Muscle of leg (tissue), 11 donors: ENCODE data around the gene FCER2. TPM values are rescaled to one million over a fixed set of nuclear protein-coding genes. Genes with fewer than 3 reads are reported as not detected.

Source experiments
- DNase-seq: peaks from one replicate; pipeline ENCODE4 v3.0.0; 2013
- H3K27ac ChIP-seq: one replicate; pipeline ENCODE4 v1.5.1; 2013; ENCODE audit warnings: mild to moderate bottlenecking, low read length, control low read depth
- H3K27me3 ChIP-seq: one replicate; pipeline ENCODE4 v1.6.1; 2013; ENCODE audit warnings: low read length; ENCODE audit not compliant: control insufficient read depth, insufficient read depth
- H3K36me3 ChIP-seq: one replicate; pipeline ENCODE4 v1.6.1; 2013; ENCODE audit warnings: low read length; ENCODE audit not compliant: control insufficient read depth, insufficient read depth
- H3K4me1 ChIP-seq: one replicate; pipeline ENCODE4 v1.6.1; 2013; ENCODE audit warnings: low read length; ENCODE audit not compliant: control insufficient read depth, insufficient read depth
- H3K4me3 ChIP-seq: one replicate; pipeline ENCODE4 v1.5.1; 2013; ENCODE audit warnings: low read length, control low read depth
- H3K9me3 ChIP-seq: replicated peaks from 2 replicates; pipeline ENCODE4 v1.6.1; 2013; ENCODE audit warnings: low read depth, low read length; ENCODE audit not compliant: control insufficient read depth
- WGBS: methylation state at CpG from one replicate; pipeline ENCODE4 v1.1.5; 2013; ENCODE audit warnings: missing lambda C conversion rate; ENCODE audit not compliant: insufficient coverage; 5-methylcytosine and 5-hydroxymethylcytosine counted together
- polyA plus RNA-seq, 8 donors: library from polyadenylated mRNA; unstranded; fragments of 120-200 nt; gene quantifications; one replicate each; pipeline versions ENCODE4 v1.2.1 to v1.2.3, GENCODE V29; 2013; ENCODE audit warnings: inconsistent platforms in 1 of 8, low replicate concordance in 1 of 8; ENCODE audit not compliant: insufficient read length in 8 of 8, insufficient read depth in 1 of 8
- total RNA-seq: library from RNA; stranded (reverse); fragments of 120-200 nt; gene quantifications from one replicate; pipeline ENCODE4 v1.2.4, GENCODE V29; 2013

Gene FCER2
- total and polyA plus RNA-seq, 9 donors = 0.16 to 1.0 (median 0.41) TPM

DNA sequence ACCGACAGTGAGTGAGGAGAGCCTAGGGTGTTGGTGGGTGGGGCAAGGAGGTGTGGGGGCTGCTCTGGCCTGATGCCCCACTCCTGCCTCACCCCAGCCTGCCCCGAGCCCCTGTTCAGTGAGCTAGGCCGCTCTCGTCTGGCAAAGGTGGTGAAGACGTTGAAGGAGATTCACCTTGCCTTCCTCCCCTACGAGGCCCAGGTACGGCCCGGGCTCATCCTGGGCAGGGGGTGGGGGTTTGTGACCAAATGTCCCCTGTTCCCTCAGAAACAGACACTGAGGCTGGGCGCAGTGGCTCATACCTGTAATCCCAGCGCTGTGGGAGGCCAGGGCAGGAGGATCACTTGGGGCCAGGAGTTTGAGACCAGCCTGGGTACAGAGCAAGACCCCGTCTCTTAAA lies 61.1 kb downstream of the FCER2 start:
- no peaks in the 10 kb centered on the region for H3K9me3 ChIP-seq
- 86% methylated on average over 4 of the region's 11 CpGs for WGBS
- no peaks in the 10 kb centered on the region for H3K36me3 ChIP-seq
- peaks cover 21% of the 10 kb centered on the region for H3K27me3 ChIP-seq
- no peak for DNase-seq
- H3K27ac ChIP-seq = no peak overlapping the region
- H3K4me3 ChIP-seq = no peak overlapping the region
- H3K4me1 ChIP-seq = no peaks in the 10 kb centered on the region

DNA sequence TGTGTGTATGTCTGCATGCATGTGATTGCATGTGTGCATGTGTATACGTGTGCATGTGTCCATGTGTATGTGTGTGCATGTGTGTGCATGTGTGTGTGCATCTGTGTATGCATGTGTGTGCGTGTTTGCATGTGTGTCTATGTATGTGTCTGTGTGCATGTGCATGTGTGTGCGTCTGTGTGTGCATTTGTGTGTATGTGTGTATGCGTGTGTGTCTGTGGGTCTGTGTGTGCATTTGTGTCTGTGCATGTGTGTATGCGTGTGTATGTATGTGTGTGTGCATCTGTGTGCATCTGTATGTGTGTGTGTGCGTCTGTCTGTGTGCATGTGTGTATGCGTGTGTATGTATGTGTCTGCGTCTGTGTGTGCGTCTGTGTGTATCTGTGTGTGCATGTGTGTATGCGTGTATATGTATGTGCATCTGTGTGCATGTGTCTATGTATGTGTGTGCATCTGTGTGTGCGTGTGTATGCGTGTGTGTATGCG lies 62.0 kb downstream of the FCER2 start:
- Histone ChIP-seq H3K9me3 (no peaks in the 10 kb centered on the region), H3K27me3 (peaks cover 27% of the 10 kb centered on the region), H3K4me1 (no peaks in the 10 kb centered on the region), H3K4me3 (no peak overlapping the region), H3K27ac (no peak overlapping the region), H3K36me3 (no peaks in the 10 kb centered on the region)
- WGBS = 94% methylated on average over 13 of the region's 13 CpGs
- no peak for DNase-seq

DNA sequence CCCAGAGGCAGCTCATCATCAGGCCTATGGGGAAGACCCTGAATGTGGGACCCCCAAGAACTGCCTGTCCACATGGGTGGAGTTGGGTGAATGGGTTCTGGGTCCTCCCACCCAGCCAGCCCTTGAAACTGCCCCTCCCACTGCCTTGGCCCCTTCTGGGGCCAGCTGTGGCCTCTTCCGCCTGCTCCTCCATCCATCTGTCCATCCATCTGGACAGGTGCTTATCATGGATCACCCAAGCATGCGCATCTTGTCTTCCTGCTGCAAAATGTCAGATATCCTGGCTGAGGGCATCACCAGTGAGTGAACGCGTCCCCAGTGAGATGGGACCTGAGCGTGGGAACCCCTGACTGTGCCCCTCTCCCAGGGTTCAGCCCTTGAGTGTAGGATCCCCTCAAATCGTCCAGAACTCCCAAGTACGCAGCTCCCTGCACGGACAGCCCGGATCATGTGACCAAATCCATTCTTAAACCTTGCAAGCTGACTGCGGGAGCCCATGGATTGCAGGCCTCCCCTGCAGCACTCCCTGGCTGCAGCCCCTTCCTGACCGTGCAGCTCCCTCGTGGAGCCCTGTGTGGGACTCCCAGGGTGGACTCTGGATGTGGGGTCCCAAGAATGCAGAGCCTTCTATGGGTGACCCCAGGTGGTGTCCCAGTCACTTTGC lies 63.0 kb downstream of the FCER2 start:
- no peak for DNase-seq
- Histone ChIP-seq H3K27ac (no peak overlapping the region), H3K9me3 (no peaks in the 10 kb centered on the region), H3K27me3 (peaks cover 27% of the 10 kb centered on the region), H3K4me3 (no peak overlapping the region), H3K36me3 (no peaks in the 10 kb centered on the region), H3K4me1 (no peaks in the 10 kb centered on the region)
- WGBS = 65% methylated on average over 8 of the region's 12 CpGs

Other genes with a start within 250 kb of the FCER2 start
- 2.5 TPM for gene PEX11G, start 213.1 kb downstream of the FCER2 start, total RNA-seq
- 1 to 10 TPM; 2.0 to 3.9 (median 2.6) TPM for gene PEX11G, start 213.1 kb downstream of the FCER2 start, polyA plus RNA-seq
- gene ZNF358, start 186.0 kb downstream of the FCER2 start, total RNA-seq = 25.2 TPM
- 10 to 100 TPM; 41.2 to 69.7 (median 49.1) TPM for gene ZNF358, start 186.0 kb downstream of the FCER2 start, polyA plus RNA-seq
- gene MCOLN1, start 179.5 kb downstream of the FCER2 start, total RNA-seq = 3.9 TPM
- 10 to 100 TPM; 11.2 to 16.7 (median 14.3) TPM for gene MCOLN1, start 179.5 kb downstream of the FCER2 start, polyA plus RNA-seq
- gene PNPLA6, start 166.4 kb downstream of the FCER2 start, total RNA-seq = 23.4 TPM
- gene PNPLA6, start 166.4 kb downstream of the FCER2 start, polyA plus RNA-seq = 10 to 100 TPM; 21.9 to 34.9 (median 28.4) TPM
- 0.04 TPM for gene CAMSAP3, start 106.3 kb downstream of the FCER2 start, total RNA-seq
- gene CAMSAP3, start 106.3 kb downstream of the FCER2 start, polyA plus RNA-seq = 1 to 10 TPM in 2 of 8 donors, under 1 TPM in 6; 0.07 to 4.0 (median 0.56) TPM
- 23.1 TPM for gene XAB2, start 72.6 kb downstream of the FCER2 start, total RNA-seq
- gene XAB2, start 72.6 kb downstream of the FCER2 start, polyA plus RNA-seq = 10 to 100 TPM; 23.0 to 34.6 (median 28.0) TPM
- gene PET100, start 72.3 kb downstream of the FCER2 start, total RNA-seq = 88.4 TPM
- gene PET100, start 72.3 kb downstream of the FCER2 start, polyA plus RNA-seq = 10 to 100 TPM; 63.6 to 80.0 (median 78.4) TPM
- not detected for gene PCP2, start 68.4 kb downstream of the FCER2 start, total RNA-seq
- under 1 TPM in 1 of 8 donors, not detected in 7; 0.32 TPM for gene PCP2, start 68.4 kb downstream of the FCER2 start, polyA plus RNA-seq
- 1.6 TPM for gene STXBP2, start 65.0 kb downstream of the FCER2 start, total RNA-seq
- 10 to 100 TPM in 1 of 8 donors, 1 to 10 TPM in 7; 3.2 to 12.4 (median 6.0) TPM for gene STXBP2, start 65.0 kb downstream of the FCER2 start, polyA plus RNA-seq
- 2.0 TPM for gene RETN, start 33.1 kb downstream of the FCER2 start, total RNA-seq
- gene RETN, start 33.1 kb downstream of the FCER2 start, polyA plus RNA-seq = 1 to 10 TPM; 2.4 to 4.5 (median 2.7) TPM
- not detected for gene MCEMP1, start 25.0 kb downstream of the FCER2 start, total RNA-seq
- gene MCEMP1, start 25.0 kb downstream of the FCER2 start, polyA plus RNA-seq = under 1 TPM; 0.11 to 0.49 (median 0.26) TPM
- gene TRAPPC5, start 21.3 kb downstream of the FCER2 start, total RNA-seq = 88.8 TPM
- gene TRAPPC5, start 21.3 kb downstream of the FCER2 start, polyA plus RNA-seq = 10 to 100 TPM; 29.4 to 48.8 (median 41.1) TPM
- gene CLEC4G, start 30.0 kb upstream of the FCER2 start, total RNA-seq = 0.13 TPM
- under 1 TPM in 4 of 8 donors, not detected in 4; 0.08 to 0.16 (median 0.12) TPM for gene CLEC4G, start 30.0 kb upstream of the FCER2 start, polyA plus RNA-seq
- gene CD209, start 45.4 kb upstream of the FCER2 start, total RNA-seq = 3.8 TPM
- gene CD209, start 45.4 kb upstream of the FCER2 start, polyA plus RNA-seq = 1 to 10 TPM; 2.0 to 5.2 (median 2.9) TPM
- gene CLEC4M, start 61.1 kb upstream of the FCER2 start, total RNA-seq = not detected
- under 1 TPM in 1 of 8 donors, not detected in 7; 0.12 TPM for gene CLEC4M, start 61.1 kb upstream of the FCER2 start, polyA plus RNA-seq
- gene EVI5L, start 128.1 kb upstream of the FCER2 start, total RNA-seq = 8.7 TPM
- gene EVI5L, start 128.1 kb upstream of the FCER2 start, polyA plus RNA-seq = 10 to 100 TPM; 12.1 to 20.0 (median 15.7) TPM
- 0.09 TPM for gene PRR36, start 172.3 kb upstream of the FCER2 start, total RNA-seq
- under 1 TPM; 0.20 to 0.96 (median 0.39) TPM for gene PRR36, start 172.3 kb upstream of the FCER2 start, polyA plus RNA-seq
- gene LRRC8E, start 186.4 kb upstream of the FCER2 start, total RNA-seq = 0.13 TPM
- under 1 TPM in 7 of 8 donors, not detected in 1; 0.18 to 0.82 (median 0.31) TPM for gene LRRC8E, start 186.4 kb upstream of the FCER2 start, polyA plus RNA-seq
- 8.0 TPM for gene MAP2K7, start 201.7 kb upstream of the FCER2 start, total RNA-seq
- 10 to 100 TPM; 19.8 to 26.9 (median 23.3) TPM for gene MAP2K7, start 201.7 kb upstream of the FCER2 start, polyA plus RNA-seq
- gene TGFBR3L, start 212.7 kb upstream of the FCER2 start, total RNA-seq = 0.31 TPM
- gene TGFBR3L, start 212.7 kb upstream of the FCER2 start, polyA plus RNA-seq = under 1 TPM in 7 of 8 donors, not detected in 1; 0.09 to 0.73 (median 0.49) TPM
- 10.6 TPM for gene SNAPC2, start 218.2 kb upstream of the FCER2 start, total RNA-seq
- 10 to 100 TPM; 17.2 to 22.1 (median 20.1) TPM for gene SNAPC2, start 218.2 kb upstream of the FCER2 start, polyA plus RNA-seq
- gene CTXN1, start 224.0 kb upstream of the FCER2 start, total RNA-seq = 0.58 TPM
- gene CTXN1, start 224.0 kb upstream of the FCER2 start, polyA plus RNA-seq = 1 to 10 TPM; 1.7 to 5.3 (median 2.8) TPM
- 40.5 TPM for gene TIMM44, start 241.5 kb upstream of the FCER2 start, total RNA-seq
- 10 to 100 TPM; 44.6 to 66.3 (median 57.4) TPM for gene TIMM44, start 241.5 kb upstream of the FCER2 start, polyA plus RNA-seq